ENCODE data around the gene SEMA3D.

Gene SEMA3D

DNA sequence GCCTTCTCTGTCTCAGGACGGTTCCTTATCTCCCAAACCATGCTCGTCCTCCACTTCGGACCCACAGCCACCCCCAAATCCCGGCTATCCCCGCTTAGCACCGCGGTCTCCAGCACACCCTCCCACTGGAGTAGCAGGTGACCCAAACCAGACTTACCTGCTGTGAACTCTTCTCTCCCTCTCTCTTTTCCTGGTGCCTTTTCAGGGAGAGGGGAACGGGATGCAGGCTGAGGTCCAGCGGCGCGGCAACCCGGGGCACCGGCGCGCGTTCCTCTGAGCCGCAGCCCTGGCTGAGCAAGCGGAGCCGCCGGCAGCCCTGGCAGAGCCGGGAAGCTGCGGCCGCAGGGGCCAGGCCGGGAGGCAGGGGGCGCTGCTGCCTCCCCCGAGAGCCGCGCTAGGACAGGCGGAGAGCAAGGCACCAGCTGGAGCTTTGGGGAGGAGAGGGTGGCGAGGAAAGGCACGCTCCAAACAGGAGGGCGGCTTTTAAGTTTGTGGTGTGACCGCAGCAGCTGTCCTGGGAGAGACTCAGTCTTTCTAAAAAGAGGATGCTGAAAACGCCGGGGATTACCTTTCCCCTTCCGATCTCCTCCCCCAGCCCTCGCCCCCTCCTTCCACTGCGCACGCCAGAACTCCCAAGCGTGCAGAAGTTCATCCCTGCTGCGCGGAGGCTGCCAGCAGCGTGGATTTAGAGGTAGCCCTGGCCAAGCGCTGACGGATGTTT lies at the start of gene SEMA3D:
Gene SEMA3D (minus strand): TSS at position 536 of the 721 bp plus-strand sequence. CDS start 65,165 bp downstream, outside the sequence.
- DNase-seq (ENCODE audit: low read depth in 2 of 2) = peak in 1 of 2 donors; percentile 0

DNA sequence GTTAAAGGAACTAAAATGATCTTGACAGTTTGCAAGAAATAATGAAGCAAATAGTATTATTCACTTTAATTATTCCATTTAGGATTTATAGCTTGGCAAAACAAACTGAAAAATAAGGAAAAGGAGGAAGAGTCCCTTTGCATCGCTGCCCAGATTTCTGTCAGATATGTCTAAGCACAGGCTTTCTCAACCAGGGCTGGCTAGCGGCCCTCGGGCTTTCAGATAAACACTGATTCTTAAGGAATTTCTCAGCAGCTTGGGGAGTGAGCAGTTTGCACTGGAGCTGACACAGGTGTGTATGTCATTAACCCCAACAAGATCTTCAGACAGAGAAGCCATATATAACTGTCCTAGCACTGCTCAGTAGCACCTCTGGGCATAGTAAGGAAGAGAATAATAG lies 47.9 kb upstream of the SEMA3D start:
- no peak for DNase-seq (ENCODE audit: low read depth in 2 of 2)

DNA sequence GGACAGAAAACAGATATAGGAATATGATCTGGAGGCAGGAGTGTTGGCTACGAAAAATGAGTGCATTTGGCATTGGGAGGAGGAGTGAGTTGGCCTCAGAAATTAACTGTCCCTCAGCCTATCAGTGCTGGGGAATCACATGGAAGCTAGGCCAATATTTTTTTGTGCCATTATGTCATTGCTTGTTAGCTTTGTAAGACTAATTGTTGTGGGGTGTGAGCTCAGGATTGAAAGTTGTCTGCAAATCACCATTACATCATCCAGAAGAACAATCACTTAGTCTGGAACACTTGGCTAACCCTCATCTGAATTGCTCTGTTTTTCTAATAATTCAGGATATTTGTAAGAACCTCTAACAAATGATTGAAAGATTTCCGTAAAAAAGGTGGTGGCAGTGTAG lies 45.2 kb upstream of the SEMA3D start:
- no peak for DNase-seq (ENCODE audit: low read depth in 2 of 2)

DNA sequence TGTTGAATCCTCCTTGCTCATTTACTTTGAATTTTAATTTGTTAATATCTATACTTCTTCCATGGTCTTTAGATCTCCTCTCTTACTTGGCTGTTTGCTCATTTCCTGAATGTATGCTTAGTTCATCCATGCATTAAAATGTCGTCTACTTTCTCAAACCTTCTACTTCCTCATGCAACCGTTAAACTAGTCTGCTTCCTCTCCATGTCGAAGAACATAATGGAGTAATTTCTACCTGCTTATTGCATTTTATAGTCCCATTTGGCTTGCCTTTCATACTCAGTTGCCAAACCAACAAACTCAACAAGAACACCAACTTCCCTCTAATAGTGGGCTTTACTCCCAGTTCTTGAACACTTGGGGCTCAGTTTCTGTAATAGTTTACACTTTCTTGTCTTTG lies 43.8 kb upstream of the SEMA3D start:
- no peak for DNase-seq (ENCODE audit: low read depth in 2 of 2)

DNA sequence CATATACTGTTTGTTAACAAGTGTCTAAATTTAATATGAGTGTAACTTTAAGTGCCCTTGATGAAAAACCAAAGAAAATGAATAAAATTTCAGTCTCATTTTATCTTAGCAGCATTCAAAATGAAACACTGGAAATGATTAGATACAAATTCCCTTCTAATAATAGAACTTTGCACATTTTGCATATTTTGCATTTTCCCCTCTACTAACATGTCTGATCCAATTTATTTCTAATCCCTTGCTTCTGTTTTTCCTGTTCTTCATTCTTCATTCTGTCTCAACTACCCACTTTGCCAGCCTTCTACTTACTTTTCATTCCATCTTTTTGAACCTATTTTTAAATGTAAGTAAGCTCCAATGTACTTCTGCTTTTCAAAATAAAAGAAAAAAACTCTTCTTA lies 42.7 kb upstream of the SEMA3D start:
- no peak for DNase-seq (ENCODE audit: low read depth in 2 of 2)

DNA sequence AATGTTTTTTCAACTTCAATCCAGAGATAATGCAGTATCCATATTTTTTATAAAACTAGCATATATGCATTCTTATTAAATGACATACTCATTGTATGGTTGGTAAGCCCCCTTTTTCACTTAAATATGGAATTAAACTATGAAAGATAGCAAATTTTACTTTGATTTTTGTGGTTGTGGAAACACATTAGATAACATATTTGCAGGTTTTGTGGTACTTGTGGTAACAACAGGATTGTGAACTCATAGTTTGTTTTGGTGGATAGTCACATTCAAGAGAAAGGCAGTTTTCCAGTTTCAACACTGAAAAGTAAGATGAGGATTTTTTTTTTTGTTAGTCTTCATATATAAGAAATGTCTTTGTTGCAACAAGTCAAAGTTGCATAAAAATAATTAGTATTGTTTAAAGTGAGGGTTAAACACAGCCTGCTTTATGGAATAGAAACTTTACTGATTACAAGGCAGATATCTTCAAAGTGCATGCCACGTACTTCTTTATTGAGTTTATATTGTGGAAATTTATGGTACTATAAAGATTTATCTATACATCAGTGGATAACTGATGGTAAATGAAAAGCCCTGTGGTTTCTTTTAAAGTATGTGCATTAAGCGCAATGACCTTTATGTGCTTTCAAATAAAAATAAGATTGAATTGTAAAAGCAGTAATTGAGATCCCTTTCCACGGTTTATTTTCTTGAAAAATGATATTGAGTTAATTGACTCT lies 39.7 kb upstream of the SEMA3D start:
- no peak for DNase-seq (ENCODE audit: low read depth in 2 of 2)

DNA sequence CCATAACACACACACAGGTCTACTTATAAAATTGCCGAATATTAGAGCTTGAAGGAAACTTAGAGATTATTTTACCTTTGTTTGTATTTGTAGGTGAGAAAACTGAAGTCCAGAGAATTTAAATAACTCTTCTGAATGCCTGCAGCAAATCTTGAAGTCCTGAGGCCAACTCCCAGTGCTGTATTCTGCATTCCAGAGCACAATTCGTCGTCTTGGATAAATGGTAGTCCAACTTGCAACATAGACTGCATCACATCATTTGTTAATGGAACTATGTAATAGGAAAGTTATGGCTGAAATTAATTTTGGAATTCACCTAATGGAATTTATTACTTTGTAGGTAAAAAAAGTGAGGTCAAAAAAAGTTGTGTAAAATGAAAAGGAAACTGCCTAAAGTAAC lies 37.3 kb upstream of the SEMA3D start:
- DNase-seq (ENCODE audit: low read depth in 2 of 2) = no peak

DNA sequence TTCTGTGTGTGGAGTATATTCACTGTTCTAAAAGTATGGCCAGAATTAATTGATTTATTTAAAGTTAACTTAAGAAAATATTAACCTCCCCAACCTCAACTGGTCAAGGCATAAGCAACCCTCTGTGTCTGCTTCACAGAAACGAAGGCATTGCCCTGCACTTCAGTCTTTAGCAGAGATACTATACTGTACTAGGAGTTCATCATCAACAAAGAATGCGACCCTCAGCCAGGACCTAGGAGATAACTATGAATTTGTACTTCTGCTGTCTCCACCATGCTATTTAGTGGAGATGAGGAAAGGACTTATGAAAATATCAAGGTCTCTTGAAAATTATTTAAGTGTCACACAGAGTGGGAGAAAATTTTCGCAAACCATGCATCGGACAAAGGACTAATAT lies 35.7 kb upstream of the SEMA3D start:
- no peak for DNase-seq (ENCODE audit: low read depth in 2 of 2)

DNA sequence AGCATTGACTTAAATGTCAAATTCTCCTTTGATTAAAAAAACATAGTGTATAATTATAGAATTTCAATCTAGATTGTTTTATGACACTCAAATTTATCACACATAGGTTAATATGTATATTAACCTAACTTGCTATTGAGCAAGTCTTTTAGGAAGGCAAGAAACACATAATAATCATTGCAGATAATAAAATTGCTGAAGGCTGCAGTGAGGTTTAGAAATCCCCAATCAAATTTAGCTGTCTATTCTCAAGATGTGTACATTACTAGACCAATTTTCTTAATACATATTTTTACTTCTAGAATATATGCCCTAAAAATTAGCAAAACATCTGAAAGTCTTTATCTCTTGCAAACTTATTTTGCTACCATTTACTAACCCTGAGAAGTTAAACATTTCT lies 34.9 kb upstream of the SEMA3D start:
- DNase-seq (ENCODE audit: low read depth in 2 of 2) = no peak

DNA sequence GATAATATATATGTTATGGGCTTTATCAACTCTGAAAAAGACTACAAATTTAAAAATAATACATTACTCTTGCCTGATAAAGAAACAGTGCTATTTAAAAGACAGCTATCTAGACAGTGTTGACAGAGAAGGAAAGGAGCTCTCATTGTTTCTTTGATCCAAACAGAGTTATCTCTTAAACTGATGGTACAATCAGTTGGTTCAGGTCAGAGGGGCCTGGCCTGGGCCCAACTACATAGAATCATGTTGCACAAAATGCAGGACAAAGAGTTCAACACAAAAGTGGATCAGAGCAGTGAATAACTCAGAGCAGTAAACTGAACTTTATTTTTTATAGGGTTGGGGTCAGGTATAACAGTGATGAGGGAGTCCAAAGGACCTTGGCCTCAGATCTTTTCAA lies 33.8 kb upstream of the SEMA3D start:
- DNase-seq (ENCODE audit: low read depth in 2 of 2) = no peak

DNA sequence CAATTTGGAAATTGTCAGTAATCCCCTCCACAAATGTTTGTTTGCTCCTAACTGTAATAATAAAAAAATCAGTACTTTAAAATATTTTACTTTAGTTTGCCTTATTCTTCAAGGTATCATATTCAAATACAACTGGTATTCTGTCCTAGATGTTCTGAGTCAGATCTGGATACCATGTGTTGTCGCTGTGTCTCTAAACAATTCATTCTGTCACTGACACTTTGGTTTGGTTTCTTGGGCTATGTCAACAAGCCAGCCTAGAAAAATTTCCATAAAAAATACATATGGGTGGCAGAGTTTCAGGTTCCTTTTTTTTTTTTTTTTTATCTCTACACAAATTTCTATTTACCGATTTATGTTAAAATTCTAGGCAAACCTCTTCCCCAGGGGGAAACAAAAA lies 33.2 kb upstream of the SEMA3D start:
- DNase-seq (ENCODE audit: low read depth in 2 of 2) = no peak

DNA sequence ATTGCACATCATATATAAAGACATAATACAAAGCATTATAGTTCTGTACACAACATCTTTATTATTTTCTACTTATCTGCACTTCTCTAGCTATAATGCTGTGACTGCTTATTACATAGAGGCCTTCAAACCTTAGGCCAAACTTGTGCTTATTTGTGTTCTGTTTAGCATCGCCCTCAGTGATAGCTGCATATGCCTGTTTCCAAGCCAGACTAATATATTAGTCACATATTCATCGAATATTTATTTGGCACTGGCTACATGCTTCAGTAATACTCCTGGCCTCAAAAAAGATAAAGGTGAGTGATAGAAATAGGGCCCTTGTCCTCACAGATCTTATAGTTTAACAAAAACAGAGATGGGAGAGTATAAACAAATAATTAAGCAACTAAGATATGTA lies 30.2 kb upstream of the SEMA3D start:
- DNase-seq (ENCODE audit: low read depth in 2 of 2) = no peak

DNA sequence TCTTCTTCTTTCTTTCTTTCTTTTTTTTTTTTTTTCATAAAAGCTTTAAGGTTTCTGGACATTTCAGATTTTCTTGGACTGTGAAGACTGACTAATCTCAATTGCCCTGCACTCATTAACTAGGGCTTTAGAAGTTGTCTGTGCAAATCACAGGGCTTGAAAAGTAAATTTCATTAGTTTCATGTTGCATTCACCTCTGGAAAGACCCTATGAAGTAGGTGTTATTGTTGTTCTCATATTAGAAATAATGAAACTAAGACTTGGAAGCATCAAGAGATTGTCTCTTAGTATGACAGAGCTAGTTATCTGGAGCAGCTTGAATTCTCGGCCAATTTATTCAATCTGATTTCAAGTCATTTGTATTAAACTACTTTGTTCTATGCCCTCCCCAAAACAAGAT lies 28.2 kb upstream of the SEMA3D start:
- no peak for DNase-seq (ENCODE audit: low read depth in 2 of 2)

DNA sequence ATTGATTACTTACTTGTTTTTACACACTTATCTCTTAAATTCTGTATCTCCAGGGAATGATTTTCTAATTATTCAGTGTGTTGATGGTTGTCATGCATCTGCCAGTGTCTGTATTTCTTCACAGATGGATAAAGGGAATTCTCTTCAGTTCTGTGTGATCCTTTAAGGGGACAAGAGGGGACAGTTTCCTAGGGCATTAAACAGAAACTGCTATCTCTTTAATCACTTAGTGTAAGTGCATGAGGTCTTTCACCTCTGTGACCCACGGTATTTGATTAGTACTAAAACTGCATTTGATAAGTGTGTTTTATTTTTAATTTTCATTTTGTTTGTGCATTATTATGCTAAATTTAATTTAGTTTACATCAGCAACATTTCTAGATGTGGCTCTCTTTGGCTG lies 26.6 kb upstream of the SEMA3D start:
- DNase-seq (ENCODE audit: low read depth in 2 of 2) = no peak

DNA sequence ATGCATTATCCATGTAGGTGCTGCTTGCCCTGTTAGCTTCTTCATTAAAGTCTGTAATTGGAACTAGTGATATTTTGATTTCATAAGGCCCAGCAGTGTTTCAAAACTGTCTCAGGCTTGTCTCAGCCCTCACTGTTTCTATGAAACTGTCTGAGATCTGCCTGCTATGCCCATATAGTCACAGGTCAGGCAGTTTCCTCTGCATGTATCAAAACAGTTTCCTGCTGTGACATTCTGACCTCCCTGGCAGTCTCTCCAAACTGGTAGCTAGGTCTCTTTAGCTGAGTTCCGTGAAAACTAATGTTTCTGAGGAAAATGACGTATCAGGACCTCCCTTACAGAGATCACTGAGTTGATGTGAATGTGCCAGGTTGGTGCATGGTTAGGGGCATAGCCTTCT lies 18.9 kb upstream of the SEMA3D start:
- DNase-seq (ENCODE audit: low read depth in 2 of 2) = no peak

DNA sequence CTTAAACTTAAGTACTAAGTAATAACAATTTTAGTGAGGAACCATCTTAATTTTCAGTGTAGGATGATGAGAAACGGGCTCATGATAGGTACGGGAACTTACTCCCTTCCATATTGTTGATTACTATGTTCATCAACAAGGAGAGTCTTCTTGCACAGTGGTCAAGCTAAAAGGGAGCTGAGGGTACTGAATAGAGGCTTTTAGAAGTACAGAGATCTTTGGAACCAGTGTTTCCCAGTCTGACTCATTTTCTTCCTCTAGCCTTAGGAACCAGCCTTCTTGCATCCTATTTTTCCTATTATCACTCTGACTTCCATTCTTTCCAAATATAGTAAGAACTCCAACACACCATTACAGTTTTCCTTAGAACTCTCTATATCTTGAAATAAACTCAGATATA lies 17.6 kb upstream of the SEMA3D start:
- no peak for DNase-seq (ENCODE audit: low read depth in 2 of 2)

DNA sequence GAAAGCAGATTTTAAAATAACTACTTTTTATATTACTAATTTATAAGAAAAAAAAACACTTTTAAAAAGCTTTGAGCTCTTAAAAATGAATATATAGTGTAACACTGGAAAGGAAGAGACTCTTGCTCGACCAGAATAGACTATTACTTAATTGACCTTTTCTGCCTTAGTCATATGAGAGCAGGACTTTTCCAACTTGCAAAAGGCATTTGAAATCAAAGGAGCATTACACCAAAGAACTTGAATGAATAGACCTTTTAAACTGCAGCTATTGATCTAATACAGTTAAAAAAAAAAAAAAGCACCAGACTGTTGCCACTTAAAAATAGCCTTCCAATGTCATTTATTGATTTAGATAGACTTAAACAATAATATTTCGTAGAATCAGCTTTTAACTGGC lies 17.2 kb upstream of the SEMA3D start:
- no peak for DNase-seq (ENCODE audit: low read depth in 2 of 2)

DNA sequence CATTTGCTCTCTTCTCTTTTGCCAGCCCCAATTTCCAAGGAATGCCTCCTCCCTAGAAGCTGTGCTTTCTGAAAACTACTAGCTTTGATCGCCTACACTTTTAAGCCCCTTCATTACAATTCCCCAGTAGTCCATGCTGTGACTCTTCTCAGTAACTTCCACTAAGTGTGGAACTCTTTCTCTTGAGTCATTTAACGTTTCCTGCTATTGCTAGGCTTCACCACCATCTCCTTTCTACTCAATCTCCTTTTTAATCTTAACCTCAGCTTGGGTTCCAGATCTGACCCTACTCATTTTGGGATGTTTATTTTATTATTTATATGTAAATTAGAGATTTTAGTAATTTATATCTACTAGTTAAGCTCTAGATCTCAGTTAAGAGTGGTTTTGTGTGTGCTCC lies 14.4 kb upstream of the SEMA3D start:
- no peak for DNase-seq (ENCODE audit: low read depth in 2 of 2)

DNA sequence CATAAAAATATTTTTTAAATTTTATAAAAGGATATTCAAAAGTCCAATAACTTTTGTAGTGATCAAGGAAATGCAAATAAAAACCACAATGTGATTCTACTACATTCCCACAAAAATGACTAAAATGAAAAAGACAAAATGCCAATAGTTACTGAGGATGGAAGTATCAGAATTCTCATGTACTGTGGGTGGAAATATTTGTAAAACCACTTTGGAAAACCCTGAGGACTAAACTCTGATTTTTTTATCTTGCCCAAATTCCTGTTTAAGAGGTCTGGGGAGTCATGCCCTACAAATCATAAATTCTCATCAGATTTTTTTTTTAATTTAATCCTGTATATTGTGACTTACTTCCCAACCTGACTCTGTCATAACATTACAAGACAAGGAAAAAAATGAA lies 9.8 kb upstream of the SEMA3D start:
- no peak for DNase-seq (ENCODE audit: low read depth in 2 of 2)

DNA sequence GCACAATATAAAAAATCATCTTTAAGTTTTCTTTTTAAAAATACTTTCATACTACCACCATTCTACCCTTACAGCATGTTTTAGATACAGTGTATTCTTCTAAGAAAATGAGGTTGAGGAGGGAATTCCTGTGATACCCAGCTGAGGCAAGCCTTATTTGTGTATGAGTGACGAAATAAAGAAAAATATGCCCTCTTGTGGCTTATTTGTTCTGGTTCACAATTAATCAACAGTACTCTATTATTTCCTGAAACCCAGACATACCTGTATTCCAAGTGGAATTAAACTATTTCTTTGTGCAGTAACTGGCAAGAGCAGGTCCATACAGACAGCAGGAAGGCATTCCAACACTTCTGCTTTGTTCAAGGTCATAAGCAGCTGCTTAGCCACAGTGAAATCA lies 4.5 kb upstream of the SEMA3D start:
- no peak for DNase-seq (ENCODE audit: low read depth in 2 of 2)

DNA sequence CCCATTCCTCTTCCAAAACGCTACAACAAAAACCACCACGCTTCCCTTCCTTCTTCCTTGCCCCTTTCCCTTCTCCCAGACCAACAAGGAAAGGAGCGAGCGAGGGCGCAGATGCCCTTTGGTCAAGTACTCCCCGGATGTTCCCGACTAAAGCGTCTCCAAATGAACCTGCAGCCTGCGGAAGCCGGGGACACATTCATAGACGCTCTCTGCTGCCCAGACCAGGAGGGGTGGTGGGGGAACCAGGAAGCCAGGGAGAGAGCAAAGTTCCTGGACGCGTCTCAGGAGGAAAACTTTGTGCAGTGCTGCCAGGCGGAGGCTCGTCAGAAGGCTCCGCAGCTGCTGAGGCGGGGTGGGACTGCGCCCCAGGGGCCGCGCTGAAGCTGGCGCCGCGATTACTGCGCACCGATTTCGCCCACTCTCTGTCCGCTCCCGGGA lies 754 bp downstream of the SEMA3D start:
- no peak for DNase-seq (ENCODE audit: low read depth in 2 of 2)

DNA sequence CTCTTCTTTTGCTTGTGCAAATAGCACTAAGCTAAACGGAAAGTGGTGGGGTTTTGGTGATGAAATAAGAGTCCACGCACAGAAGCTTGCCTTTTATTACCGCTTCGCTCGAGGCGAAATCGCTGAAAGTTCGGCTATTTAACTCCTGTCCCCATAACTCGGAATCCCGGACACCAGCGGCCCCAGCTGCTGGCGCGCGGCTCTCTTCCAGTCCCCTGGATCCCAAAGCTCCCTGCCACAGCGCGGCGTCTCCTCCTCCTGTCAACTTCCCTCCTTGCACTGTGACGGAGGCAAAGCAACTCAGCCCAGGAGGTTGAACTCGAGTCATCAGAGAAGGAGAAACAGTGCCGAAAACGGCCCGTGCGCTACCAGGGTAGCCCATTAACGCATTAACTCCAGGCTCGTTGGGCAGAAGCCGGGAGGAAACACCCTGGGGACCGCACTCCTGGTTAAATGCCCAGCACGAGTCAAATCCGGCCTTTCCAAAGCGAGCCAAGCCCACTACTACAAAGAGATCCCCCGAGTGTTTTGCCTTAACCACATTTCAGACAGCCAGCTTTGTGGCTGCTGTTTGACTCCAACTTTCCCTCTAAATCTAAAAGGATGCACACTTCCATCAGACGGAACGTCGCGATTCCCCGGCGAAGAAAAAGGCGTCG lies 1.3 kb downstream of the SEMA3D start:
- DNase-seq (ENCODE audit: low read depth in 2 of 2) = no peak

Measured in stimulated activated CD4-positive, alpha-beta T cell treated with anti-CD3 and anti-CD28 coated beads, Interleukin-1b, Interleukin-23, amount 100 ng/mL, for 1 hour (primary cell).